ENCODE data around the gene NUP50.

- no peak for TF ChIP-seq HDGF (IDR thresholded peaks at IDR 0.05; ENCODE audit: borderline replicate concordance)
- TF ChIP-seq, protein P1, sequence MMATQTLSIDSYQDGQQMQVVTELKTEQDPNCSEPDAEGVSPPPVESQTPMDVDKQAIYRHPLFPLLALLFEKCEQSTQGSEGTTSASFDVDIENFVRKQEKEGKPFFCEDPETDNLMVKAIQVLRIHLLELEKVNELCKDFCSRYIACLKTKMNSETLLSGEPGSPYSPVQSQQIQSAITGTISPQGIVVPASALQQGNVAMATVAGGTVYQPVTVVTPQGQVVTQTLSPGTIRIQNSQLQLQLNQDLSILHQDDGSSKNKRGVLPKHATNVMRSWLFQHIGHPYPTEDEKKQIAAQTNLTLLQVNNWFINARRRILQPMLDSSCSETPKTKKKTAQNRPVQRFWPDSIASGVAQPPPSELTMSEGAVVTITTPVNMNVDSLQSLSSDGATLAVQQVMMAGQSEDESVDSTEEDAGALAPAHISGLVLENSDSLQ (IDR thresholded peaks at IDR 0.05) = no peak
- no peak for TF ChIP-seq SUZ12 (IDR thresholded peaks at IDR 0.05)
- TF ChIP-seq NFRKB (IDR thresholded peaks at IDR 0.05) = no peak
- no peak for TF ChIP-seq SP1 (IDR thresholded peaks at IDR 0.05)
- TF ChIP-seq ELF4 (IDR thresholded peaks at IDR 0.05) = no peak
- TF ChIP-seq FOXM1 (IDR thresholded peaks at IDR 0.05; ENCODE audit: borderline replicate concordance) = no peak
- TF ChIP-seq FOXK2 (IDR thresholded peaks at IDR 0.05) = no peak
- TF ChIP-seq FOXA1 (IDR thresholded peaks at IDR 0.05) = no peak
These were observed 36.0 kb downstream of the NUP50 start for GRCh38 chr22:45199723-45200122.
